Activated CD8-positive, alpha-beta memory T cell treated with anti-CD3 and anti-CD28 coated beads for 1 hour (primary cell): ENCODE data around the gene MIR17HG.
"Not testable (repeated sequence)": the region's sequence is repeated elsewhere in the genome, so short reads cannot be mapped to it uniquely, and the experiment has no call there.

Experiments
- DNase-seq, 2 donors: peaks; one replicate each; pipeline ENCODE4 v3.0.0-alpha.2; 2020; ENCODE audit warnings: low read depth in 1 of 2; ENCODE audit errors: extremely low read depth in 1 of 2

Gene MIR17HG

DNA sequence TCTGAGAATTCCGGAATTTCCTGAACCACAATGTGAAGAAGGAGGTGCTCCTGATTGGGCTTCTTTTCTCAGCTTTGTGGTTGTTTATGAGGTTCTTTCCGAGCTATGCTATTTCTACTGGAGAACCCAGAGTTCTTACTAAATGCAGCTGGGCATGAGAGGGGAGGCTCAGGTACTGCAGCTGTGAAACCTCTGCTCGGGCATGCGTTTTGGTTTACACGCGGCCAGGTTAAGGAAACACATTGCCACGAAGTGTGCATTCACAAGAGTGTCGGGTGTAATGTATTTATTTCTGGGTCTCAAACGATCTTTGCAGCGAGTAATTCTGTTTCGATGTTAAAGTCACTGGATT is 661 bp upstream of the MIR17HG start:
- peak in 1 of 2 donors; percentile 5 for DNase-seq

DNA sequence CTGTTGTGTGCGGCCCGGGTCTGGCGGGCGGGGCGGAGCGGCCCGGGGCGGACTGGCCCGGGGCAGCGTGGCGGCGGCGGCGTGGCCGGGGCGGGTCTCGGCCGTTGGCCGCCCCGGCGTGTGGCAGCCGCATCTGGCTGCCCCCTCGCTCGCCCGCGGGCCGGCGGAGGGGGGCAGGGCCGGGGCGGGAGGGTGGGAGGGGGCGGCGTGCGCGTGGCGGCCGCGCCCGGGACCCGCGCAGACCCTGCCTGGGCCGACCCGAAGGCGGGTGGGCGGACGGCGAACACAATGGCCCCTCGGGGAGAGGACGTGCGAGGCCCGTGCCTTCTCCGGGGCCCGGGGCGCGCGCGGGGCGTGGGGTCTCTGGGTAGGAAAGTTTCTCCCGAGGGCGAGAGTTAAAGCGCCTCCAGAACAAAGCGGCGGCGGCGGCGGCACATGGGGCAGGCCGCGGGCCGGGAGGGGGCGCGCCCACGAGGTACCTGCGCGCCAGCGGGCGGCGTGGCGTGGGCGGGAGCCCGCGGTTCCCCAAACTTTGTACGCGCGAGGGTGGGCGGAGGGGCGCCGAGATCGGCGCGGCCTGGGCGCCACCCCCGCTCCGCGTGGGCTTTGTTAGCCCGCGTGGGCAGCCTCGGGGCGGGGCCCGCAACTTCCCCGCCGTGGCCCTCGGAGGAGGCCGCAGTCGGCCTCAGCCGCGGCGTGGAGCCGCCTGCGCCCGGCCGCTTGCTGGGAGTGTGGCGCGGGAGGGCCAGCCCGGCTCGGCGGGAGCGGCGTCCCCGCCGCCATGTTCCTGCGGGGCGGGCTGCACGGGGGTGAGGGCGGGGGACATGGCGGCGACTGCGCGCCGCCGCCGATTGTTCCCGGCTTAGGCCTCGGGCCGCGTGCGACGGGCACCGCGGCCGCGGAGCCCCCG is 764 bp downstream of the MIR17HG start:
- DNase-seq = peak; percentile 25 to 62

DNA sequence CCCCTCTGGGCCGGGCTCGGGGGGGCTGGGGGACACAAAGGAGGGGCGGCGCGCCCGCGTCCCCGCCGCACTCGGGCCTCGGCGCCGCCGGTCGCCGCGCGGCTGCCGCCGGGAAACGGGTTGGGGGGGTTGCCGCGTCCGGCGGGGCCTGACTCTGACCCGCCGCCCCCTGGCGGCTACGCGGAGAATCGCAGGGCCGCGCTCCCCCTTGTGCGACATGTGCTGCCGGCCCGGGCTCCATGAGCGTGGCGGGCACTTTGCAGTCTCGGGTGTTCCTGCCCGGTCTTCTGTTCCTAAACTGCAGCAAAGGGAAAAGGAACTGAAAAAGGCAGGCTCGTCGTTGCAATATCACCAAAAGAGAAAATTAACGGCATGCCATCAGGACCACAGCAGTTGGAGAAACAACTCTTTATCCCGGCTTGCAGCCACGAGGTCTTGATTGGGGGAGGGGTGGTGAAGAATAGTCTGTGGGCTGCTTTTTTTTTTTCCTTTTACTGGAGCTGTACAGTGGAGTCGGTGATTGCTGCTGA is 1.5 kb downstream of the MIR17HG start:
- peak; percentile 63 to 87 for DNase-seq

DNA sequence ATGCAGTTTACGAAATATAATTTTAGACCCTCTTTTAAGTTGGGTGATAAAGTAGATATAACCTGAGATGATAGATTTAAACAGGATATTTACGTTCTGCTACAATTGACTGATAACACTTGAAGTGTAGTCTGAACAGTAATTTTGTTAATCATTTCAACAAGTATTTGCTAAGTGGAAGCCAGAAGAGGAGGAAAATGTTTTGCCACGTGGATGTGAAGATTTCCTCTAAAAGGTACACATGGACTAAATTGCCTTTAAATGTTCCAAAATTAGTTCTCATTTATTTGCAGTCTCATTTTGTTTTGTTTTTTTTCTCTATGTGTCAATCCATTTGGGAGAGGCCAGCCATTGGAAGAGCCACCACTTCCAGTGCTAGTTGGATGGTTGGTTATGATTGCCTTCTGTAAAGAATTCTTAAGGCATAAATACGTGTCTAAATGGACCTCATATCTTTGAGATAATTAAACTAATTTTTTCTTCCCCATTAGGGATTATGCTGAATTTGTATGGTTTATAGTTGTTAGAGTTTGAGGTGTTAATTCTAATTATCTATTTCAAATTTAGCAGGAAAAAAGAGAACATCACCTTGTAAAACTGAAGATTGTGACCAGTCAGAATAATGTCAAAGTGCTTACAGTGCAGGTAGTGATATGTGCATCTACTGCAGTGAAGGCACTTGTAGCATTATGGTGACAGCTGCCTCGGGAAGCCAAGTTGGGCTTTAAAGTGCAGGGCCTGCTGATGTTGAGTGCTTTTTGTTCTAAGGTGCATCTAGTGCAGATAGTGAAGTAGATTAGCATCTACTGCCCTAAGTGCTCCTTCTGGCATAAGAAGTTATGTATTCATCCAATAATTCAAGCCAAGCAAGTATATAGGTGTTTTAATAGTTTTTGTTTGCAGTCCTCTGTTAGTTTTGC is 2.8 kb downstream of the MIR17HG start:
- DNase-seq = no peak

DNA sequence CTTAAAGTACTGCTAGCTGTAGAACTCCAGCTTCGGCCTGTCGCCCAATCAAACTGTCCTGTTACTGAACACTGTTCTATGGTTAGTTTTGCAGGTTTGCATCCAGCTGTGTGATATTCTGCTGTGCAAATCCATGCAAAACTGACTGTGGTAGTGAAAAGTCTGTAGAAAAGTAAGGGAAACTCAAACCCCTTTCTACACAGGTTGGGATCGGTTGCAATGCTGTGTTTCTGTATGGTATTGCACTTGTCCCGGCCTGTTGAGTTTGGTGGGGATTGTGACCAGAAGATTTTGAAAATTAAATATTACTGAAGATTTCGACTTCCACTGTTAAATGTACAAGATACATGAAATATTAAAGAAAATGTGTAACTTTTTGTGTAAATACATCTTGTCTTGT is 3.6 kb downstream of the MIR17HG start:
- DNase-seq = no peak

DNA sequence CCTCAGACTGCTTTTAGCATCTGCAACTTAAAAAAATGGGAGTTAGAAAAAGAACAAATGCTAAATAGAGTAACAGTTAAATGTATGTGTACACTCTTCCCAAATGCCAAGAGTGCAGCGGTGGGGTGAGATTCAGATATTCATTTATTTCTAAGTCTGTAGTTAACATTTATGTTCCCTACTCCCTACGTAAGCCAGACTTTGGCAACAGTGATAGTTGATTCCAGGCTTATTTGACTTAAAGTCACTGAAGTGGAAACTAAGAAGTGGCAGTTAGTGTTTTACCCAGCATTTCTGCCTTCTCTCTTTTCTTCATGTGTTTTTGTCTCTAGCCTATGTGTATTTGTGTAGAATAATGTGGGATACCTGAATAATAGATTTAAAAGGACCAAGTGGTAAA is 4.5 kb downstream of the MIR17HG start:
- DNase-seq = no peak

DNA sequence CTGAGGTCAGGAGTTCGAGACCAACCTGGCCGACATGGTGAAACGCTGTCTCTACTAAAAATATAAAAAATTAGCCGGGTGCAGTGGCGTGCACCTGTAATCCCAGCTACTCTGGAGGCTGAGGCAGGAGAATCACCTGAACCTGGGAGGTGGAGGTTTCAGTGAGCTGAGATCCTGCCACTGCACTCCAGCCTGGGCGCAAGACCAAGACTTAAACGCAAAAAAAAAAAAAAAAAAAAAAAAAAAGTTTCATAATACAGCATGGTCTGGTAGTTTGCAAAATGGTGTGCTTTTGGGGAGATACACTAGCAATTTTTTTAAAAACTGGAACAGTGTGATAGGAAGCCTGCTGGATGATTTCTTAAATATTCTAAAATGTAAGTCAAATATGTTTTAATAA is 5.4 kb downstream of the MIR17HG start:
- DNase-seq = not testable (repeated sequence)

DNA sequence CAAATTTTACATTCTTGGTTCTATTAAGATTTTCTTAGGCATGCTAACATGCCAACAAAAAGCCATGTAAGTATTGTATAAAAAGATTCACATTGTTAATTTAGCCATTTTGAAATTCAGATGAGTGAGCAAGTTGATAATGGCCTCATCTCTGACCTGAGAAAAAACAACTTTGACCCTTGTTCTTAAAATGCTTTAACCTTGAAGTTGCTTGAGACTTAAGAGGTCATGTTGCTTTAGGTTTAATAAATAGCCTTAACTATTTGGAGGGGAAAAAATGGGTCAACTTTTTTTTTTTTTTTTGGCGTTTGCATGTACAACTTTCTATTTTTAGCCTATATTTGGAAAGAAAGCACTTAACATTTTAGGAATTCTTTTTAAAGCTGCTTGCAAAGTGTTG is 6.0 kb downstream of the MIR17HG start:
- no peak for DNase-seq

DNA sequence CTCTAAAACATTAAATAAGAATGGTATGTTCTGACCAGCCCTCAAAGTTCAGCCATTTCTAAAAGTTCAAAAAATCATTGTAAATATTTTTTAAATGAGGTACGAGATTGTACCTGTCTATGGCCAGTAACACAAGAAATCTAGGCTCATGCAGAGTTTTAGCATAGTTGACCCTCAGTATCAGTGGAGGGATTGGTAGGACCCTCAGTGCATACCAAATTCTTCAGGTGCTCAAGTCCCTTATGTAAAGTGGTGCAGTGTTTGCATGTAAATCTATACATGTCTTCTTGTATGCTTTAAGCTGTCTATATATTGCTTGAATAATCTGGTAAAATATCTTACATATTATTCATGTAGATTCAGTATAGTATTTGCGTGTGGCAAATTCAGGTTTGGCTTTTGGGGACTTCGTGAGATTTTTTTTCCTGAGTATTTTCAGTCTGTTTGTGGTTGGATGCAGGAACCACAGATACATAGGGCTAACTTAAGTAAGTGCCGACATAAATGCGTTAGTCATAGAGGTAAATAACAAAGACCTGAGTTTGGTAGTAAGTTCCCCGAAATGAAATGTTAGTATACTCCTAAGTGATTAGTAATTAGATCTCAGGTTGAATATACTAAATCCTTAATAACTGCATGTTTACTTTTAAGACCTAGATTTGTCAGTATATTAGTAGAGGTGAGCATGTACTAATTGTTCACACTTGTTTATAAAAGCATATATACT is 7.8 kb downstream of the MIR17HG start:
- no peak for DNase-seq

DNA sequence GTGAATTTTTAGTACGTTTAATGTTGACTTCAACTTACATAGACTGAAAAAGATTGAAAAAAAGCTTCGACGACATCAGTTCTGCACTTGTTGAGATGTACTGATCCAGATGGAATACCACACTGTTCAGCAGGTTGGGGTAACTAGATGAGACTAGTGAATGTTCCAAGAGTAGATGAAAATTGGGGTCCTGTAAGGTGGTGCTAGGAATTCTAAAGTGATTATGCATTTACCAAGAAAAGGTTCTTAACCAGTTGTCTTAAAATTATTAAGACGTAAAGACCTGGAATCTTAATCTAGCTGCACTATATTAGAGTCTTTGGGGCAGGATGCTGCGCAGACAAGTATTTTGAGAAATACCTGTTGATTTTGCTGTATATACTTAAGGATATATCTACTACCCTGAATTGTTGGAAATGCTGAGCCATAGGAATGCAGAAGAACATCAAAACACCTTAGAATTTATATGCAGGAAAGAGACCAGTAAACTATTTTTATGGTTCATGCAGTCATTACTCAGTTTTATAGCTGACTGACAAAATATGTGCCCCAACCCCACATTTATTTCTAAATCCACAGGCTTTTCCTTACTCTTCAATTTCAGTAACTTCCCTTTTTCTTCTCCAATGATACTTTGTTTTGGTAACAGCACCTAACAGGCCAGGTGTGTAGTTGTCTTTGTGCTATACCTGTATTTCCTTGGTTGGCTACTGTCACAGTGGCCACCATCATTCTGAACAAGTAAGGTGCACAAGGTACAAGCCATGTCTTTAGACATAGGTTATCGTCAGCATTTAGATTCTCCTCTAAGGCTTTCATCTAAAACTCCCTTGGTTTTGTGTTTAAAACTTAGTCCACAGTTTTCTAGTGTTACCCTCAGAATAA is 8.6 kb downstream of the MIR17HG start:
- DNase-seq = no peak

DNA sequence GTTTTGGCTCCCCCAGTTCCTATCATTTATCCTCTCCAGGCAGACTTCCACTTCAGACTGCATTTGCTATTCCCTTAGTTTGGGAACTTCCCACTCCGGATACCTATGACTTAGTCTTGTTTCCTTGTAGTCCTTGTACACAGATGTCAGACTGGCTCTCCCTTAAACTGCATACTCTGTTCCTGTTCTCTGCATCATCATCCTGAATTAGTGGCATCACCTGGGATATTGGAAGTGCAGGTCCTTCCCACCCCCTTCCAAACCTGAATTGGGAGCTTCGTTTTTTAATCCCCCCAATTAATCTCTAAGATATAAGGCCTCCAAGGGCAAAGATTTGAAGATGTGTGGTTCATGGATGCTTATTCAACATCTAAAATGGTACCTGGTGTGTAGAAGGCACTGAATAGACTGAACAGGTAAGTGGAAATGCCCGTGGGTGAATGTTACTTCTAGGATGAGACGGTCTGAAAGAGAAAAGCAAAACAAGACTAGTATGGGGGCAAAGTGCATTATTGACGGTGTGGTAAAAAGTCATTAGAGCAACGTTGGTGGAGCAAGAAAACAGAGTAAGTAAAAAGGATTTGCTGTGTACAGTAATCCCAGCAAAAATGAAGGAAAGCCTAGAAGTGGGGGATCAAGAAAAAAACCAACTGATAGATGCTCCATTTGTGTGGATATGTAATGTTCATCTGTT is 9.6 kb downstream of the MIR17HG start:
- DNase-seq = no peak

DNA sequence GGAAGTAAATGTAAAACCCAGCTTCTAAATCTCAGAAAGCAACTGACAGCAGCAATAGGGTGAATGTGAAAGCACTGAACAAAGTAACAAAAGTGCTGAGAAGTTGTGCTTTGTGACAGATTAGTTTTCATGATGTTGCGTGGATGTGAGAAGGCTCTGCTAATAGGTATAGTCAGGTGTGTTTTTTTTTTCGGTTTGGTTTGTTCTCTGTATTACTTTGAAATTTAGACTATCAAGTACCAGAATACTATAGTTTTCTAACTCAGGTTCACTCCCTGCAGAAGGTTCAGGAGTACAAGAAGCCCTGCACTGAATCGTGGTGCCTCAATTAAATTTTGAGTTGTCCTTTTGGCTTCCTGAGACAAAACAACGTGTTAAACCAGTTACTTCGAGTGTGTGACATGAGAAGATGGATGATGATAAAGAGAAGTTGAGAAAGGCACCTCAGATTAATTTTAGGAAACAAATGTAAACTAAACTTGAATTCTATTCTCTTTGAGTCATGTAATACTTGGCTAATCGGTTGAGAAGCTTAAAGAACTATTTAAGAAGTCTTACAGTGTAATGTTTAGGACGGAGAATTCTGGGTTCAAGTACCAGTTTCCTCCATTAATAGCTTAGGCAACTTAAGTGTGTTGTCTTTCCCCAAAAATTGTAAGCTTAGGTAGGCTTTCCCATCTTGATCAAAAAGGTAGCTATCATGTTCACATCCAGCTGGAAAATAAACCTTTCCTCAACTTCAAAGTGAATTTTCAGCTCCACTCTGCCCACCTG is 10.3 kb downstream of the MIR17HG start:
- DNase-seq = no peak

DNA sequence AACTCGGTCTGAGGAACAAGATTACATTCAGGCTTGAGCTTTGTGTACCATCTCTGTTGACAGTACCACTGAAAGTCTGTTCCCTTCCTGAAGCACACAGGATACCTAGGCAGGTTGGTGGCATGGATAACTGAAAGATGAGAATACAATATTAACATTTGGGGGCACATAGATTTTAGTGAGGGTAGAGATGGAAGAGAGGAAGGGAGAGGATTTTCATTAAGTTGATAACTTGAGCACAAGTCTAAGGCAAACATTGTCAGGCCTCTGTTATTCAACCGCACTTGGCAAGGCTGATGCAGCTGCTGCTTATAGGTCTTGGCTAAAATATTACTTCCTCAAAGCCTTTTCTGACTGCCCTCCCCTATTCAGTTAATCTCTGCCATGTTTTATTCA is 10.9 kb downstream of the MIR17HG start:
- no peak for DNase-seq

DNA sequence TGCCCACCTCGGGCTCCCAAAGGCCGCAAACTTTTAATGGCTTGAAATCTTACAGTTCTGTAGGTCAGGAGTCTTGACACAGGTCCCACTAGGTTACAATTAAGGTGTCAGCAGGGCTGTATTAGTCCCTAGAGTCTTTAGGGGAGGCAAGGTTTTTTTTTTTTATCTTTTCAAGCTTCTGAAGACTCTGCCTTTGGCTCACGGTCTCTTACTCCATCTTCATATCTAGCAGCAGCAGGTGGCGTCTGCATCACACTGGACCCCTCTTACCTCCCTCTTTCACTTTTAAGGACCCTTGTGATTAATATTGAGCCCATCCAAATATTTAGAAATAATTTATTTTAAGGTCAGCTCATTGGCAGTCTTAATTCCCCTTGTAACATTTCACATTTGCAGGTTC is 11.6 kb downstream of the MIR17HG start:
- no peak for DNase-seq

DNA sequence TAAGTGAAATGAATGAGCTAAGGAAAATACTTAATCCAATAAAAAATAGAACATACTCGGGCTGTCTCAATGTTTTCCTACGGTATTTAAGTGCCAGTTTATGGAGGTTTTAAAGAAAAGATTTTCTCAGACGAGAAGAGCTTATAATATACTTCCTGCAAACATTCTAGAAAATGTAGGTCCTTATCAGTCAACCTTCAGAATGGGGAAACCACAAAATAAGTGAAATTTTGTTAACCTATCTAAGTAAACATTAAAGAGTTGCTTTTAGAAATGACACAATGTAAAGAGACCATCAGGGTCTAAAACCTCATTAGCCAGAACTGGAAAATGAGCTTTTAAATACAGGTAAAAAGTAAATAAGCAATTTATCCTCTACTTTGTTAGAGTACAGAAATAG is 12.1 kb downstream of the MIR17HG start:
- DNase-seq = no peak

DNA sequence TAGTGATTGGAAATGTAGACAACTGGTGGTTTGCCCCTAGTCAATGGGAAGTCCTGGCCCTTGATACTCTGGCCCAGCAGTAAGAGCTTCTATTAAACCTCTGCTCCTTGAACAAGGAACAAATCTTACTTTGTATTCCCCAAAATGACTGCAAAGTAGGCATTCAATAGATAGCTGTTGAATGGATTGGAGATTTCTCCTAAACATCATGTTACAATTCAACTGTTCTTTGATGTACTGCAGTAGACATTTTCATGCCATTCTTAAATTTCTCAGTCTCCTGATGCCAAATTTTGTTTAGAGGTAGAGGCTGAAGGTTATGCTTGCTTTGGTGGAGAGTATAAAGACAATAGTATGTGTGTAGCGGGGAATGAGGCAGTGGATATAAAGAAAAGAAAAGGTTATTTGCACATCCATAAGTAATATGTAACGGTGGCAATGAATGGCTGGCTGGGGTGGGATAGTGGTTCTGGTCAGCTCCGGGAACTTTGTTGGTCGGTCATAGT is 12.8 kb downstream of the MIR17HG start:
- no peak for DNase-seq

DNA sequence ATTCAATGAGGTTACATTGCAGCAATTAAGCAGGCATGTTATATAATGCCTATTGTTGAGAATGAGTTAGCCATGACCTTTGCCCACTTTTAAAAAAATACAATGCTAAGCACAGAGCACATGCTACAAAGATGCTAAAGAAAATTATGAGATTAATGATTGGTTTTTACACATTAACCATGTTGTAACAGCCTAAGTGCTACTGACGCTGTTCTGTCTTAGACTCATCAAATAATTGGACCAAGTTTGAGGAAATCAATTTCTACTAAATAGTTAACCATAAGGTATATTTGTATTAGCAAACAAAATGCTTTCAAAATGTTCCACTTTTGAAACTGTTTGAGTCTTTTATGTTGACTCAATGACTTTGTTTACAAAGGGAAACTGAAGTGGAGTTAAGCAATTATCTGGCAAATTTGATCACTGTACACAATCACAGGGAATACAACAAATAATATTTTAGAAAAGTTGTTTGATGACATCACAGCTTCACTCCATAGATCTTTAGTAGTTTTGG is 14.3 kb downstream of the MIR17HG start:
- no peak for DNase-seq

DNA sequence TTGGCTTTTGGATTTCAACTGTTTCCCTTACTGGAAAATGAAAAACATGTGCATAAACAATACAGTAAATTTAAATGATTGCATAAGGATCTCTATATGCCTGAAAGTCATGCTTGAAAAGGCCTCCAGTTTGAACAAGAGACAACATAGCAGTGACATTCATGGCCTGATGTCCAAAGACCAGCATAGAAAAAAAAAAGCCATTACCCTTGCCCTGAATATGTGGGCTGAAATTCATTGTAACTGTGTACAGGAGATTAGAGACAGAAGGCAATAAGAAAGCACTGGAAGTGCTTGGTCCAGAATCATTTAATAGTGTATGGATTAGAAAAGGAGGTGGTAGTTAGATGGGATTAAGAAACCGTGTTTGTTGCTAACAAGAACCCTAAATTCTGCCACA is 15.4 kb downstream of the MIR17HG start:
- DNase-seq = no peak
